Mammary epithelial cell (primary cell): ENCODE data around the gene SP110.

ENCODE experiments used
- EZH2 ChIP-seq: IDR thresholded peaks from 2 replicates; pipeline ENCODE4 v1.6.1; 2012; ENCODE audit warnings: low read length, inconsistent platforms, borderline replicate concordance
- TF ChIP-seq, protein P1 (sequence below), 2 donors: IDR thresholded peaks in 1 of 2; conservative IDR thresholded peaks in 1 of 2; 2 replicates each; pipeline ENCODE4 v1.5.1; 2011 to 2012; ENCODE audit warnings: inconsistent platforms in 2 of 2, low read length in 2 of 2, mild to moderate bottlenecking in 2 of 2, control low read depth in 1 of 2, low read depth in 1 of 2; ENCODE audit not compliant: insufficient read depth in 1 of 2; ENCODE audit errors: extremely low read depth in 1 of 2

DNA sequence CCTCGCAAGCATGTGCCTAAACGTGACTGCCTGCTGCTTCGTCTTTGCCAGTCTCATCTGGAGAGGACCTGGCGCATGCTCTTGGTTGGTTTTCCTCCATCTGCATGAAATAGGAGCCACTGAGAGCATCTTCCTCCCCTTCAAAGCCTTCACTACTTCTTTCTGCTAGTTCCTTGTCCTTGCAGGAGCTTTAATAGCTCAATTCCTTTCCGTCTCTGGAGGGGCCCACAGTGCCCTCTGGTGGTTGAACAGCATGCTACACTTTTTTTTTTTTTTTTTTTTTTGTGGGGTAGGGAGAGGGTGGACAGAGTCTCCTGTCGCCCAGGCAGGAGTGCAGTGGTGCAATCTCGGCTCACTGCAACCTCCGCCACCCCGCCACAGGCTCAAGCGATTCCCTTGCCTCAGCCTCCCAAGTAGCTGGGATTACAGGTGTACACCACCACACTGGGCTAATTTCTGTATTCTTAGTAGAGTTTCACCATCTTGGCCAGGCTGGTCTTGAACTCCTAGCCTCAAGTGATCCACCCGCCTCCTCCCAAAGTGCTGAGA lies 59.6 kb downstream of the SP110 start:
- TF ChIP-seq, protein P1, sequence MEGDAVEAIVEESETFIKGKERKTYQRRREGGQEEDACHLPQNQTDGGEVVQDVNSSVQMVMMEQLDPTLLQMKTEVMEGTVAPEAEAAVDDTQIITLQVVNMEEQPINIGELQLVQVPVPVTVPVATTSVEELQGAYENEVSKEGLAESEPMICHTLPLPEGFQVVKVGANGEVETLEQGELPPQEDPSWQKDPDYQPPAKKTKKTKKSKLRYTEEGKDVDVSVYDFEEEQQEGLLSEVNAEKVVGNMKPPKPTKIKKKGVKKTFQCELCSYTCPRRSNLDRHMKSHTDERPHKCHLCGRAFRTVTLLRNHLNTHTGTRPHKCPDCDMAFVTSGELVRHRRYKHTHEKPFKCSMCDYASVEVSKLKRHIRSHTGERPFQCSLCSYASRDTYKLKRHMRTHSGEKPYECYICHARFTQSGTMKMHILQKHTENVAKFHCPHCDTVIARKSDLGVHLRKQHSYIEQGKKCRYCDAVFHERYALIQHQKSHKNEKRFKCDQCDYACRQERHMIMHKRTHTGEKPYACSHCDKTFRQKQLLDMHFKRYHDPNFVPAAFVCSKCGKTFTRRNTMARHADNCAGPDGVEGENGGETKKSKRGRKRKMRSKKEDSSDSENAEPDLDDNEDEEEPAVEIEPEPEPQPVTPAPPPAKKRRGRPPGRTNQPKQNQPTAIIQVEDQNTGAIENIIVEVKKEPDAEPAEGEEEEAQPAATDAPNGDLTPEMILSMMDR (conservative IDR thresholded peaks at IDR 0.05 in 1 of 2, IDR thresholded peaks at IDR 0.05 in 1 of 2; ENCODE audit: extremely low read depth in 1 of 2, insufficient read depth in 1 of 2, low read depth in 1 of 2, low read length in 2 of 2): peak; percentile 65 to 75
- TF ChIP-seq EZH2: no peak
